ENCODE data around the gene PURB. TPM values are rescaled to one million over a fixed set of nuclear protein-coding genes. Genes with fewer than 3 reads are reported as not detected.

Gene PURB
- total RNA-seq, 1 donor from 2014 or later, result 26.5 TPM

DNA sequence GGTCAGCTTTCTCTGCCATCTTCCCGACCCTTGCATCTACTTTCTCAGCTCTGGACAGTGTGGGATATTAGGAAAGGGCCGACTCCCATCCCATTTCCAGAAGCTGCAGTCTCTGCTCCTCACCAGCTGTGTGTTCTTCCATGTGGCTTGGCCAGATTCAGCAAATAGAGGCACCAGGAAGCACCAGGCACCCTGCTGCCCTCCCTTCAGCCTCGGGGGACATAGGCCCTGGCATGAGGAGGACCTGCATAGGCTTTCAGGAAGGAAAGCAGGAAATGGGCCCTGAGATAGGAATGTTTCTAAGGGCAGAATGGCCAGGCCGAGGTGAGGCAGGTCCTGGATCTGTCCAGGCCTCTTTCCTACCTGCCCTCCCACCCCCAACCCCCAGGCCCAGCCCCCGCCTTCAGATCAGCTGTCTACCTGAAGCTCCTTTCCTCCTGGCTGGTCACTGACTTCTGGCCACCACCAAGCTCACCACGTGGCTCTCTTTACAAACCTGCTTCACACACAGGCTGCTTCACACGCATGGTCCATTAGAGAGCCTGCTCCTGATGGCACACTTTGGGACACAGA lies 27.5 kb upstream of the PURB start:
- Histone ChIP-seq H3K4me1 (no peaks in the 10 kb centered on the region), H3K4me3 (no peak overlapping the region), H3K36me3 (no peaks in the 10 kb centered on the region), H3K9ac (no peak overlapping the region), H3K4me2 (no peak overlapping the region), H4K20me1 (ENCODE audit: low read depth) (no peaks in the 10 kb centered on the region), H3K9me3 (ENCODE audit: low read depth) (no peaks in the 10 kb centered on the region), H2AFZ (replicated peaks) (peak overlapping the region; percentile 72), H3K27ac (no peak overlapping the region), H3F3A (ENCODE audit: low read depth) (no peaks in the 10 kb centered on the region), H3K27me3 (no peaks in the 10 kb centered on the region), H3K79me2 (ENCODE audit: low read depth) (no peaks in the 10 kb centered on the region)
- no peak for TF ChIP-seq EZH2phosphoT487 (IDR thresholded peaks at IDR 0.05)
- TF ChIP-seq CTCF (IDR thresholded peaks at IDR 0.05), result no peak
- no peak for TF ChIP-seq EZH2 (IDR thresholded peaks at IDR 0.05)
- Mint-ChIP-seq H3K27ac (peak overlapping the region; percentile 77), H3K4me3 (peak overlapping the region; percentile 29), H3K36me3 (no peaks in the 10 kb centered on the region), H3K27me3 (ENCODE audit: insufficient read depth, low read depth) (no peaks in the 10 kb centered on the region), H3K9me3 (no peaks in the 10 kb centered on the region), H3K4me1 (peaks cover 7% of the 10 kb centered on the region)
- no peak for DNase-seq (ENCODE audit: low spot score)

GRCh38 chr7:44911911-44912310 lies 26.6 kb upstream of the PURB start:
- Histone ChIP-seq H3K4me2 (no peak overlapping the region), H2AFZ (replicated peaks) (no peak overlapping the region), H4K20me1 (ENCODE audit: low read depth) (no peaks in the 10 kb centered on the region), H3F3A (ENCODE audit: low read depth) (no peaks in the 10 kb centered on the region), H3K79me2 (ENCODE audit: low read depth) (no peaks in the 10 kb centered on the region), H3K4me3 (no peak overlapping the region), H3K9ac (no peak overlapping the region), H3K9me3 (ENCODE audit: low read depth) (no peaks in the 10 kb centered on the region), H3K27ac (no peak overlapping the region), H3K4me1 (no peaks in the 10 kb centered on the region), H3K27me3 (no peaks in the 10 kb centered on the region), H3K36me3 (no peaks in the 10 kb centered on the region)
- no peaks in the 10 kb centered on the region for H3K9me3 Mint-ChIP-seq
- peaks cover 7% of the 10 kb centered on the region for H3K4me1 Mint-ChIP-seq
- no peak for TF ChIP-seq EZH2 (IDR thresholded peaks at IDR 0.05)
- no peak overlapping the region for H3K4me3 Mint-ChIP-seq
- DNase-seq (ENCODE audit: low spot score), result no peak
- no peak overlapping the region for H3K27ac Mint-ChIP-seq
- H3K36me3 Mint-ChIP-seq, result no peaks in the 10 kb centered on the region
- H3K27me3 Mint-ChIP-seq (ENCODE audit: insufficient read depth, low read depth), result peaks cover 2% of the 10 kb centered on the region

DNA sequence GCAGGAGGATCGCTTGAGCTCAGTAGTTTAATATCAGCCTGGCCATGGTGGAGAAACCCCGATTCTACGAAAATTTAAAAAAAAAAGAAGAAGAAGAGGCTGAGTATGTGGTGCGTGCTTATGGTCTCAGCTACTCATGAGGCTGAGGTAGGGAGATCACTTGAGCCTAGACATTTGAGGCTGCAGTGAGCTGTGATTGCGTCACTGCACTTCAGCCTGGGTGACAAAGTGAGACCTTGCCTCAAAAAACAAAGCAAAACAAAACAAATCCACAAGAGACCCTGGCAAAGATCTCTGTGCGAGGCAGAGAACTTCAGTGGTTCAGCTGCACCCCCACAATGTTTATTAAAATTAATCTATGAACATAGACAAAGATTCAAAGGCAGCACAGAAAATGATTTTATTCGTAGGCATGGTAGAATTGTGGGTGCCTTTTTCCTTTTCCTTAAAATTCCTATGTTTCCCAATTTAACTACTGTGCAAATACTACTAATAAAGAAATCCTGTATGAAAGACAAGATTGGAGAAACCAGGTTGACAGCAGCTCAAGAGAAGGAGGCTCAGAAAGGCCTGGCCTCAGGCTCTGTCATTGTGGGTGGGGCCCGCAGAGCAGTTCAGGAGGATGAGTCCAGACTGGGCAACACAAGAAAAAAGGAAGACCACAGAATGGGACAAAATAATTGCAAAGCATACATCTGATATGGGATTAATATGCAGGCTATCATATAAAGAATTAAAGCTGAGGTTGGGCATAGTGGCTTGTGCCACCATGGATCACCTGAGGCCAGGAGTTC lies 24.5 kb upstream of the PURB start:
- Histone ChIP-seq H3K9me3 (ENCODE audit: low read depth) (no peaks in the 10 kb centered on the region), H2AFZ (replicated peaks) (no peak overlapping the region), H3K4me3 (no peak overlapping the region), H3K27ac (no peak overlapping the region), H3K36me3 (no peaks in the 10 kb centered on the region), H3K9ac (no peak overlapping the region), H3K4me2 (no peak overlapping the region), H3K79me2 (ENCODE audit: low read depth) (no peaks in the 10 kb centered on the region), H3F3A (ENCODE audit: low read depth) (no peaks in the 10 kb centered on the region), H4K20me1 (ENCODE audit: low read depth) (no peaks in the 10 kb centered on the region), H3K27me3 (no peaks in the 10 kb centered on the region), H3K4me1 (no peaks in the 10 kb centered on the region)
- H3K4me3 Mint-ChIP-seq, result no peak overlapping the region
- no peak for DNase-seq (ENCODE audit: low spot score)
- no peak overlapping the region for H3K27ac Mint-ChIP-seq
- TF ChIP-seq CTCF (IDR thresholded peaks at IDR 0.05) (no peak), EZH2phosphoT487 (IDR thresholded peaks at IDR 0.05) (no peak), EZH2 (IDR thresholded peaks at IDR 0.05) (no peak)
- H3K36me3 Mint-ChIP-seq, result no peaks in the 10 kb centered on the region
- H3K9me3 Mint-ChIP-seq, result no peaks in the 10 kb centered on the region
- peaks cover 3% of the 10 kb centered on the region for H3K27me3 Mint-ChIP-seq (ENCODE audit: insufficient read depth, low read depth)
- peaks cover 5% of the 10 kb centered on the region for H3K4me1 Mint-ChIP-seq

DNA sequence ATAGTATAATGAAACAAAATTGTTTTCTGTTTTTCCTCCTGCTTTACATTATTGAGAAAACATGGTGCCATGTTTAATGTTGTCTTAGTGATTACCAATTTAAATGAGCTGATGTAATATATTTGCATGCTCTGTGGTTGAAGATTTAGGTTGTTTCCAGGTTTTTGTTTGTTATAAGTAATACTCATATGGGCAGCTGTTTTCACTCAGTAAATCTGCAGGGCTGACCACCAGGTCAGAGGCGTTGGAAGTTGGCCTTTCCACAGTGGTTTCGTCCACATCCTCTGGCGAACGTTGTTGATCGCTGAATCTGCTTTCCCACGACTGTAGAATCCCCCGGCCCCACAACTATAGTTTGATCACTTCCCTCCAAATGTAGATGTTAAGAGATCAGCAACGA lies 21.6 kb upstream of the PURB start:
- no peak overlapping the region for H3K27ac ChIP-seq
- Mint-ChIP-seq H3K4me1 (no peaks in the 10 kb centered on the region), H3K9me3 (no peaks in the 10 kb centered on the region), H3K36me3 (no peaks in the 10 kb centered on the region), H3K27me3 (ENCODE audit: insufficient read depth, low read depth) (peaks cover 3% of the 10 kb centered on the region), H3K27ac (no peak overlapping the region), H3K4me3 (no peak overlapping the region)
- no peaks in the 10 kb centered on the region for H4K20me1 ChIP-seq (ENCODE audit: low read depth)
- no peak overlapping the region for H3K4me2 ChIP-seq
- DNase-seq (ENCODE audit: low spot score), result no peak
- peaks cover 5% of the 10 kb centered on the region for H3K27me3 ChIP-seq
- H2AFZ ChIP-seq (replicated peaks), result no peak overlapping the region
- H3K9ac ChIP-seq, result no peak overlapping the region
- H3K36me3 ChIP-seq, result no peaks in the 10 kb centered on the region
- TF ChIP-seq EZH2 (IDR thresholded peaks at IDR 0.05), result no peak
- TF ChIP-seq EZH2phosphoT487 (IDR thresholded peaks at IDR 0.05), result no peak
- TF ChIP-seq CTCF (IDR thresholded peaks at IDR 0.05), result no peak
- H3K4me3 ChIP-seq, result no peak overlapping the region
- H3K9me3 ChIP-seq (ENCODE audit: low read depth), result no peaks in the 10 kb centered on the region
- no peaks in the 10 kb centered on the region for H3K79me2 ChIP-seq (ENCODE audit: low read depth)
- H3K4me1 ChIP-seq, result no peaks in the 10 kb centered on the region
- no peaks in the 10 kb centered on the region for H3F3A ChIP-seq (ENCODE audit: low read depth)

All from neural progenitor cell (in vitro differentiated cells).